Amygdala (tissue), 56 donors: ENCODE results near the gene FRY.

Source experiments
- DNase-seq, 56 donors: peaks; one replicate each; lab custom pipeline; 2025; lab: John Stamatoyannopoulos, UW

FRY gene

DNA sequence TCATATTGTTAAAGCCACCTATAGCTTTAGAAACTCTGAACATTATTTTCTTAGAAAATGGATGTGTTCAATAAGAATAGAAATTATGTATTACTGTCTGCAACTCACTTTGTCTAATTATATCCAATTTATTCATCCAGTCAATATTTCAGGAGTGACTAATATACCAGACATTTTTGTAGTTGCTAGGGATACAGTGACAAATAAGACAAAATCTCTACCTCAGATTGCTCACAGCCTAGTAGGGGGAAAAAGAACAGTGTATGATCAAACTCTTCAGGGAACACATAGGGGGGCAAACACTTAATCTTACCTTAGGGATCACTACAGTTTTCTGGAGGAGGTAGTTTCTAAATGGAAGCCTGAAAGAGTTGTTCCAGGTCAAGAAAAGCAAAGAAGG is 292.3 kb downstream of the FRY start:
- no peak for DNase-seq

DNA sequence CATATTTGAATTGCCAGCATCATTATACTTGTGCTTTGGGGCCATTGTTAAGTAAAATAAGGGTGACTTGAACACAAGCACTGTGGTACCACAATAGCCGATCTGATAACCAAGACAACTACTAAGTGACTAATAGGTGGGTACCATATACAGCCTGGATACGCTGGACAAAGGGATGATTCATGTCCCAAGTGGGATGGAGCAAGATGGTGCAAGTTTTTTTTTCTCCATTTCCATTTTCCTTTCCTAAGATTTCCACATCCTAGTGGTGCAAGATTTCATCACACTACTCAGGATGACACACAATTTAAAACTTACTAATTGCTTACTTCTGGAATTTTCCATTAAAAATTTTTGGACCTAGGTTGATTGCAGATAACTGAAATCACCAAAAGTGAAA is 298.9 kb downstream of the FRY start:
- no peak for DNase-seq

DNA sequence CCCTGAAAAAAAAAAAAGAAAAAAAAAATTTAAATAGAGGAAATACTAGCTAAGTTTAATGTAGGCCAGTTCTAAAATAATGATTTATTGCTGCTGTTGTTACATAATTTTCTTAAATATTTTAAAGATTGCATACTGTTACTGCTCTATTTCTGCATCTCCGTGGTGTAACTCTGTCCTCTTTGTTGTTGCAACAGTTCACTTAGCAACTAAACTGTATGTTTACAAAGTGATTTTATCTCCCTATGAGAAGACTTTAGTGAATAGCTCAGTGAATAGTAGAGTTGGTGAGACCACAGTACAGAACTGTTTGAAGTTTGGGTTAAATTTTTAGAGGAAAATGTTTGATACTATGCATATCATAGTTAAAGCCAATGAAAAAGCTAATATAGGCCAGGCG is 303.1 kb downstream of the FRY start:
- DNase-seq: no peak

DNA sequence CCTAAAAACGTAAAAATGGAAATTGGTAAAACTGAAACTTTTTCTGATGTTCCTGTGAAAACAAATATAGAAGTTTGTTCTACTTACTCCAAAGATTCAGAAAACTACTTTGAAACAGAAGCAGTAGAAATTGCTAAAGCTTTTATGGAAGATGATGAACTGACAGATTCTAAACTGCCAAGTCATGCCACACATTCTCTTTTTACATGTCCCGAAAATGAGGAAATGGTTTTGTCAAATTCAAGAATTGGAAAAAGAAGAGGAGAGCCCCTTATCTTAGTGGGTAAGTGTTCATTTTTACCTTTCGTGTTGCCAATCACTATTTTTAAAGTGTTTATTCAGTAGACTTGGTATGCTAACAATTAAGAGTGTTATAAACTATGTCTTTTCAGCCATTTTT is 309.3 kb downstream of the FRY start:
- DNase-seq: no peak

DNA sequence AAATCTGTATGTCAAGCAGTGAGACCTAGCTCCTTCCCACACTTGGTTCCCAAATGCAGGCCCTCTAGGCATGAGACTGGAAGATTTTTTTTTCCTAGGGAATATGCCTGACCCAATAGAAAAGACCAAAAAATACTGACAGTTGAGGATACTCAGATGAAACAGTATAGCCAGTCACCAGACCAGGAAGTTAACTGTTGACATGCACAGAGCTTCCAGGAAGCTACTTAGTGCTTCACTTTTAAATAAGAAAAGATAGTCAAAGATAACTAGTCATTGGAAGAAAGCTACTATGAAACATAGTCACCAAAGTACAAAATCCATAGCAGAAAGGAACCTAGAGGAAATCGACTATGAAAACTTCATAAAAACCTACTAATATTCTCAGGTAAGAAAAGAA is 316.1 kb downstream of the FRY start:
- no peak for DNase-seq
